ENCODE data around the gene COL2A1. TPM values are rescaled to one million over a fixed set of nuclear protein-coding genes. Genes with fewer than 3 reads are reported as not detected.

COL2A1 gene
- total and polyA plus RNA-seq, 4 donors = 321 TPM; not detected in 3

- 91% methylated on average over 11 of the region's 11 CpGs for WGBS
- H3K27ac ChIP-seq (ENCODE audit: low read depth in 1 of 2, low read length in 2 of 2) = no peak overlapping the region
- no peak for DNase-seq (ENCODE audit: low spot score)
These were observed 24.6 kb downstream of the COL2A1 start for GRCh38 chr12:47979686-47980085.

More at GRCh38 chr12:47979686-47980085, 24.6 kb downstream of the COL2A1 start:
- H3K9me3 ChIP-seq (ENCODE audit: control insufficient read depth in 4 of 4, low read length in 3 of 4) = no peaks in the 10 kb centered on the region
- H3K4me3 ChIP-seq (ENCODE audit: low read depth in 1 of 3, low read length in 3 of 3) = no peak overlapping the region
- no peak overlapping the region for H3K9ac ChIP-seq (ENCODE audit: low read depth in 1 of 2, low read length in 2 of 2)
- TF ChIP-seq ZBTB33 (IDR thresholded peaks at IDR 0.05) = no peak
- TF ChIP-seq SP1 (IDR thresholded peaks at IDR 0.05) = no peak
- no peak for TF ChIP-seq JUND (IDR thresholded peaks at IDR 0.05)
- TF ChIP-seq REST (IDR thresholded peaks at IDR 0.05) = no peak
- TF ChIP-seq HNF4A (conservative IDR thresholded peaks at IDR 0.05) = no peak
- TF ChIP-seq TAF1 (conservative IDR thresholded peaks at IDR 0.05) = no peak
- no peak for TF ChIP-seq HNF4G (IDR thresholded peaks at IDR 0.05)
- TF ChIP-seq CTCF (IDR thresholded peaks at IDR 0.05; ENCODE audit: low read depth, low read length, missing input control) = no peak
- no peak for TF ChIP-seq FOXA1 (IDR thresholded peaks at IDR 0.05)
- no peak for TF ChIP-seq RAD21 (IDR thresholded peaks at IDR 0.05)
- TF ChIP-seq NR2F2 (IDR thresholded peaks at IDR 0.05) = no peak
- no peak for TF ChIP-seq YY1 (IDR thresholded peaks at IDR 0.05)
- no peak for TF ChIP-seq EGR1 (IDR thresholded peaks at IDR 0.05; ENCODE audit: low read depth in 2 of 2)
- no peaks in the 10 kb centered on the region for H3K36me3 ChIP-seq (ENCODE audit: control insufficient read depth in 4 of 4, insufficient read depth in 3 of 4, low read depth in 1 of 4, low read length in 3 of 4)
- no peaks in the 10 kb centered on the region for H3K4me1 ChIP-seq (ENCODE audit: control insufficient read depth in 4 of 4, insufficient read depth in 4 of 4, low read length in 3 of 4)
- no peaks in the 10 kb centered on the region for H3K27me3 ChIP-seq (ENCODE audit: control insufficient read depth in 4 of 4, insufficient read depth in 4 of 4, low read length in 3 of 4)

Measured in liver (tissue), 9 donors.